ENCODE measurements around the gene KANK4.

KANK4 gene

GRCh38 chr1:62336995-62337705 is 17.9 kb upstream of the KANK4 start:
- no peak for DNase-seq

GRCh38 chr1:62336638-62336994 is 17.4 kb upstream of the KANK4 start:
- no peak for DNase-seq

GRCh38 chr1:62335656-62336055 is 16.4 kb upstream of the KANK4 start:
- no peak for DNase-seq

GRCh38 chr1:62334434-62334985 is 15.3 kb upstream of the KANK4 start:
- DNase-seq, result no peak

GRCh38 chr1:62333441-62333840 is 14.2 kb upstream of the KANK4 start:
- DNase-seq, result no peak

- DNase-seq, result no peak
Observed at GRCh38 chr1:62327360-62328055, 8.3 kb upstream of the KANK4 start.

GRCh38 chr1:62325681-62326080 is 6.4 kb upstream of the KANK4 start:
- no peak for DNase-seq

GRCh38 chr1:62325081-62325480 is 5.8 kb upstream of the KANK4 start:
- DNase-seq, result no peak

GRCh38 chr1:62321446-62321845 is 2.2 kb upstream of the KANK4 start:
- DNase-seq, result no peak

GRCh38 chr1:62318320-62318755 is 896 bp downstream of the KANK4 start:
- no peak for DNase-seq

- no peak for DNase-seq
Observed at GRCh38 chr1:62317021-62317768, 2.0 kb downstream of the KANK4 start.

- no peak for DNase-seq
Observed at GRCh38 chr1:62316135-62316534, 3.1 kb downstream of the KANK4 start.

GRCh38 chr1:62315387-62315786 is 3.8 kb downstream of the KANK4 start:
- DNase-seq, result no peak

- no peak for DNase-seq
Observed at GRCh38 chr1:62314454-62315350, 4.5 kb downstream of the KANK4 start.

- DNase-seq, result no peak
Observed at GRCh38 chr1:62312698-62313097, 6.5 kb downstream of the KANK4 start.

- no peak for DNase-seq
Observed at GRCh38 chr1:62311473-62311943, 7.7 kb downstream of the KANK4 start.

GRCh38 chr1:62309906-62310305 is 9.3 kb downstream of the KANK4 start:
- no peak for DNase-seq

- no peak for DNase-seq
Observed at GRCh38 chr1:62308606-62309005, 10.6 kb downstream of the KANK4 start.

- no peak for DNase-seq
Observed at GRCh38 chr1:62307895-62308492, 11.2 kb downstream of the KANK4 start.

GRCh38 chr1:62307446-62307845 is 11.8 kb downstream of the KANK4 start:
- DNase-seq, result no peak

- no peak for DNase-seq
Observed at GRCh38 chr1:62306065-62306464, 13.2 kb downstream of the KANK4 start.

- no peak for DNase-seq
Observed at GRCh38 chr1:62304975-62305374, 14.3 kb downstream of the KANK4 start.

Measured in T-helper 1 cell (primary cell).